HG03439 (cell line): ENCODE measurements around the gene PLXNC1.

ENCODE experiments used
- ATAC-seq: cut with Tn5 transposase; IDR thresholded peaks from one replicate; pipeline ENCODE4 v1.9.1; 2021; ENCODE audit warnings: mild to moderate bottlenecking, moderate library complexity; ENCODE audit not compliant: unreplicated experiment

PLXNC1 gene

GRCh38 chr12:94133964-94134795 is 14.2 kb upstream of the PLXNC1 start:
- ATAC-seq, result peak; percentile 71

GRCh38 chr12:94135896-94136295 is 12.5 kb upstream of the PLXNC1 start:
- no peak for ATAC-seq

GRCh38 chr12:94139816-94140215 is 8.6 kb upstream of the PLXNC1 start:
- no peak for ATAC-seq

GRCh38 chr12:94140556-94140955 is 7.8 kb upstream of the PLXNC1 start:
- ATAC-seq, result no peak

GRCh38 chr12:94141004-94141764 is 7.2 kb upstream of the PLXNC1 start:
- no peak for ATAC-seq

GRCh38 chr12:94141892-94142291 is 6.5 kb upstream of the PLXNC1 start:
- no peak for ATAC-seq

- no peak for ATAC-seq
Measured at GRCh38 chr12:94143438-94143837, 4.9 kb upstream of the PLXNC1 start.

GRCh38 chr12:94143951-94144350 is 4.4 kb upstream of the PLXNC1 start:
- no peak for ATAC-seq

- ATAC-seq, result no peak
Measured at GRCh38 chr12:94144781-94145180, 3.6 kb upstream of the PLXNC1 start.

- ATAC-seq, result no peak
Measured at GRCh38 chr12:94145191-94145983, 3.0 kb upstream of the PLXNC1 start.

GRCh38 chr12:94146166-94146936 is 2.0 kb upstream of the PLXNC1 start:
- ATAC-seq, result no peak

- ATAC-seq, result no peak
Measured at GRCh38 chr12:94147387-94147990, 888 bp upstream of the PLXNC1 start.

- no peak for ATAC-seq
Measured at GRCh38 chr12:94148739-94149118, 352 bp downstream of the PLXNC1 start.

GRCh38 chr12:94149119-94149780 is 873 bp downstream of the PLXNC1 start:
- ATAC-seq, result peak; percentile 38

- no peak for ATAC-seq
Measured at GRCh38 chr12:94149781-94150239, 1.4 kb downstream of the PLXNC1 start.

- no peak for ATAC-seq
Measured at GRCh38 chr12:94150240-94151121, 2.1 kb downstream of the PLXNC1 start.

GRCh38 chr12:94151582-94151981 is 3.2 kb downstream of the PLXNC1 start:
- no peak for ATAC-seq

- ATAC-seq, result no peak
Measured at GRCh38 chr12:94152292-94153078, 4.1 kb downstream of the PLXNC1 start.
